Neuron (in vitro differentiated cells): ENCODE data around the gene NPHP4.

Experiments used
- H2AFZ ChIP-seq: one replicate; pipeline ENCODE4 v1.6.1; 2013; ENCODE audit warnings: low read depth, mild to moderate bottlenecking, inconsistent platforms, low read length, moderate library complexity
- H3K27me3 ChIP-seq: one replicate; pipeline ENCODE4 v1.6.1; 2013; ENCODE audit warnings: low read length; ENCODE audit not compliant: insufficient read depth
- H3K36me3 ChIP-seq: one replicate; pipeline ENCODE4 v1.6.1; 2013; ENCODE audit warnings: low read length; ENCODE audit not compliant: insufficient read depth
- H3K4me1 ChIP-seq: one replicate; pipeline ENCODE4 v1.6.1; 2013; ENCODE audit warnings: low read length; ENCODE audit not compliant: insufficient read depth
- H3K4me3 ChIP-seq: 2 replicates; pipeline ENCODE4 v1.5.1; 2013; ENCODE audit warnings: mild to moderate bottlenecking, low read length, moderate library complexity
- H3K9me3 ChIP-seq: one replicate; pipeline ENCODE4 v1.6.1; 2013; ENCODE audit warnings: low read length

Gene NPHP4

GRCh38 chr1:5880630-5881405, 111.4 kb downstream of the NPHP4 start:
- H3K36me3 ChIP-seq = peaks cover 43% of the 10 kb centered on the region
- no peak overlapping the region for H3K4me3 ChIP-seq
- H3K27me3 ChIP-seq = no peaks in the 10 kb centered on the region
- peaks cover 5% of the 10 kb centered on the region for H3K9me3 ChIP-seq
- H3K4me1 ChIP-seq = peaks cover 5% of the 10 kb centered on the region
- H2AFZ ChIP-seq = no peak overlapping the region

DNA sequence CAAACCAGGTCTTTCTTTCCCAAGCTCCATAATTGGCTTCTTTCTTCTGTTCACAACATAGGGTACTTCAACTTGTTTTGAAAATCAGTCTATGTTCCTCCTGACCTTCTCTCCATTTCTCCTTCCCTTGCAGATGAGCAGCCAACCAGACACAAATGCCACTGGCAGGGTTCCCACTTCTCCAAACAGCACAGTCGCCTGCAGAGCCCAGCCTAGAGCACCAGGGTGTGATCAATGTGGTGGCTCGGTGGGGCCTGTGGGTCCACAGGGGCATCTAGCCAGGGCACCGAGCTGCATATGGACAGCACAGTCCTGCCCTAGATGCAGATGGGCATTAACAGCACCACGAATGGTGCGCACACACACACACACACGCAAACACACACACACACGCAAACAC, 112.8 kb downstream of the NPHP4 start:
- H3K4me1 ChIP-seq = peaks cover 5% of the 10 kb centered on the region
- no peak overlapping the region for H2AFZ ChIP-seq
- H3K27me3 ChIP-seq = no peaks in the 10 kb centered on the region
- peaks cover 44% of the 10 kb centered on the region for H3K36me3 ChIP-seq
- no peak overlapping the region for H3K4me3 ChIP-seq
- peaks cover 5% of the 10 kb centered on the region for H3K9me3 ChIP-seq

DNA sequence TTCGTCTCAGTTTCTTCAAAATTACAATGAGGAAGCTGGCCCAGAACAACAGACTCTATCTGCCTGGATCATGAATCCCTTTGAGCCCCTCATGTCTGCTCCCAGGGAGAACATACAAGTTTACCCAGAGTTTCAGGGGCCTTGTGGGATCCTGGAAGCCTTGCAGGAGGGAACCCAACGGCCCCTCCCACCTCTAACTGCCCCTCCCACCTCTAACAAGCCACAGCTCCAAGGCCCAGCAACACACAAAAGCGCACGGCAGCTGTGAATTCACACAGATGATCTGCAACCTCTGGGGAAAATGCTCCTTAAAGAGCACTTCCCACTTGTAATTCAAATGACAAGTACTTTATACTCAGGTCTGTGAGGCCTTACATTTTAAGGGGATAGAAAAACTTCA, 113.3 kb downstream of the NPHP4 start:
- H3K9me3 ChIP-seq = peaks cover 5% of the 10 kb centered on the region
- H3K4me3 ChIP-seq = no peak overlapping the region
- H2AFZ ChIP-seq = no peak overlapping the region
- H3K27me3 ChIP-seq = no peaks in the 10 kb centered on the region
- peaks cover 5% of the 10 kb centered on the region for H3K4me1 ChIP-seq
- peaks cover 47% of the 10 kb centered on the region for H3K36me3 ChIP-seq

DNA sequence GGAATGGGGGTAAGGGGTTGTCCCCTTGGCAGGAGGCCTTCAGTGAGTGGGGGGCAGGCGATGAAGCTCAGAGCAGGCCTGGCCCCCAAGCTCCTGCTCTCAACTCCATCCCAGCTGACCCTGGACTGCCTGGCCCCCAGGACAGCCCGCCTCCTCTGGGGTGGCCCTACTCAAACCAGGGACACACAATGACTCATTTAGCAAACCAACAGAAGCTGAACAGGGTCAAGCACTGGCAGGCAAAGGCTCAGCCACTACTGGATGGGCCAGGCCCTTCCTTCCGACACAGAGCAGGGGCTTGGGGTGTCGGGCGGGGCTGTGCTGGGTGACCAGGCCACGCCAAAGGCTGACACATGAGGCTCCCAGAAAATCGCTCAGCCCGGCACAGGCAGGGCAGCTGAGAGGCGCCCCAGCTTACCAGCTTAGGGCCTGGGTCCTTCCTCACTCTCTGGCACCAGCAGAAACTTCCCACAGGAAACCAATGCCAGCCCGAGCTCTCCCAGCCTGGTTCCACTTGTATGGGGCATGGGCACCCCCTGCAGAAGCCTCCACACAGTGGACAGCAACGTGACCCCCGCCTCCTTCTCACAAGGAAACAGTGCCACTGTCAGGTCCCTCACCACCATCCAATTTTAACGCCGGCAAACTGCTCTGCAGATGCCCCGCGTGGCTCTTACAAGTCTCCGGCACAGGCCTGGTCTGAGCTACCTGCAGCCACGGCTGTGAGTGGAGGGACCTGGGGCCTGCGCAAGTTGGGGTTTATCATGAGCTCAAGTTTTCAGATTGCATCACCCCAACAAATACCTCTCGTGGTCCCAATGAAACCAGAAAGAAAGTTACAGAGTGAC, 114.3 kb downstream of the NPHP4 start:
- H3K36me3 ChIP-seq = peaks cover 46% of the 10 kb centered on the region

DNA sequence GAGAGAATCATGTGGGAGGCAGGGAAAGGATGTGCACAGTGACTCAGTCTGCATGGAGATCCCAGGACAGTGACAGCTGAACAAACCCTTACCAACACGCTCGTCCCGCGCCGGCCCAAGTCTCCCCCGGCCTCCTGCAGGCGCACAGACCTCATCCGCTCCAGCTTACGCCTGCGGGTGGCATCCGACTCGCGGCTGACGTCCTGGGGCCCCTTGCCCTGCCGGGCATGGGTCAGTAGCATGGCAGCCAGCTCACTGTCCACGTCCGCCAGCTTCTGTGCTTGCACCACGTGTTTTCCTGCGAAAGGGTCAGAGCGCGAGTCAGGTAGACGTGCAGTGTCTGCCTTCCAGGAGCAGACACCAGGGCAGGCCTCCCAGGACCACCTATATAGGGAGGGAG, 115.2 kb downstream of the NPHP4 start:
- Histone ChIP-seq H3K4me3 (no peak overlapping the region), H2AFZ (no peak overlapping the region), H3K27me3 (no peaks in the 10 kb centered on the region), H3K36me3 (peaks cover 41% of the 10 kb centered on the region), H3K9me3 (peaks cover 5% of the 10 kb centered on the region), H3K4me1 (peaks cover 5% of the 10 kb centered on the region)

More for the DNA sequence above, 114.3 kb downstream of the NPHP4 start:
- no peak overlapping the region for H2AFZ ChIP-seq
- peaks cover 5% of the 10 kb centered on the region for H3K9me3 ChIP-seq
- H3K4me1 ChIP-seq = peaks cover 5% of the 10 kb centered on the region
- no peaks in the 10 kb centered on the region for H3K27me3 ChIP-seq
- no peak overlapping the region for H3K4me3 ChIP-seq

DNA sequence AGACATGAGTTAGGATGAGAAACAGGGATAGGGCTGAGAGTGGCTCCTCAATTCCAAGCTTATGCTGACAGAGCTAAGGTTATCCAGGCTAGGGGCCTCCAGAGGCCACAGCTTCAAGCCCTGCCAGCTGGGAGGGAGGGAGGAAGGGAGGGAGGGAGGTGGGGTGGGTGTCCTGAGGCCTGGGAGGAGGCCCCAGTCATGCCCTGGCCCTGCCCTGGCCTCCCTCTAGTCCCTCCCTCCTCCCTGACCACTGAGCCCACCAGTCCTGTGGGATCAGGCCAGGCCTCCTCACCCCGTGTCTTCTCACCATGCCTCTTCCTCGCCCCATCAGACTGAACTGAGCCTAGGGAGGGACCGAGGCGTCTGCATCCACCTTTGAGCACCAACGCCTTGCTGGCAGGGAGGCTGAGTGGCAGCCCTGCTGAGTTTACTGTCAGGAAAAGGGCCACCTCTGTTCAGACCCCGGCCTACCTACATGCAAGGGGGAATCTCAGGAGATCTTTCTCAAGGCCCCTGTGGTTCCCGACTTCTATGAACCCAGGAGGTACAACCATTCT, 116.1 kb downstream of the NPHP4 start:
- Histone ChIP-seq H3K27me3 (no peaks in the 10 kb centered on the region), H3K4me3 (no peak overlapping the region), H3K4me1 (peaks cover 5% of the 10 kb centered on the region), H2AFZ (no peak overlapping the region), H3K36me3 (peaks cover 44% of the 10 kb centered on the region), H3K9me3 (peaks cover 5% of the 10 kb centered on the region)

GRCh38 chr1:5875345-5875910, 116.8 kb downstream of the NPHP4 start:
- H3K27me3 ChIP-seq = no peaks in the 10 kb centered on the region
- peaks cover 46% of the 10 kb centered on the region for H3K36me3 ChIP-seq
- peaks cover 5% of the 10 kb centered on the region for H3K4me1 ChIP-seq
- H3K9me3 ChIP-seq = peaks cover 5% of the 10 kb centered on the region
- H3K4me3 ChIP-seq = no peak overlapping the region
- H2AFZ ChIP-seq = no peak overlapping the region

GRCh38 chr1:5874416-5875110, 117.7 kb downstream of the NPHP4 start:
- no peak overlapping the region for H3K4me3 ChIP-seq
- peaks cover 3% of the 10 kb centered on the region for H3K9me3 ChIP-seq
- H3K36me3 ChIP-seq = peaks cover 40% of the 10 kb centered on the region
- peaks cover 5% of the 10 kb centered on the region for H3K4me1 ChIP-seq
- no peaks in the 10 kb centered on the region for H3K27me3 ChIP-seq
- no peak overlapping the region for H2AFZ ChIP-seq

DNA sequence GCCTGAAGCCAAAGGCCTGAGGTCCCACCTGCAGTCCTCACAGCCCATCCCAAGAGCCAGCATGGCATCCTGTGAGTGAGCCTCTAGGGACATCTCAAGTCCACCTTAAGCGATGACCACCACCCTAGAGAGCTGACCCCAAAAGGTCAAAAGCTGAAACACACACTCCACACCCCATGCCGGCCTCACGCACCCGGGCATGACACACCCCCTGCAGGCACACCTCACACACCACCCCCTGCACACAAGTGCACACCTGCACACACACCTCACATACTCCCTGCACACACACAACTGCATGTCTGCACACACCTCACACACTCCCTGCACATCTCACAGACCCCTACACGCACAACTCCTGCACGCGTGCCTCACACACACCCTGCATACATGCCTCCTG, 118.7 kb downstream of the NPHP4 start:
- H3K36me3 ChIP-seq = peaks cover 37% of the 10 kb centered on the region
- H3K4me3 ChIP-seq = no peak overlapping the region
- H3K9me3 ChIP-seq = peaks cover 2% of the 10 kb centered on the region
- no peaks in the 10 kb centered on the region for H3K4me1 ChIP-seq
- H3K27me3 ChIP-seq = no peaks in the 10 kb centered on the region
- H2AFZ ChIP-seq = no peak overlapping the region

- no peak overlapping the region for H2AFZ ChIP-seq
- no peaks in the 10 kb centered on the region for H3K4me1 ChIP-seq
- H3K27me3 ChIP-seq = no peaks in the 10 kb centered on the region
- no peak overlapping the region for H3K4me3 ChIP-seq
- H3K9me3 ChIP-seq = peaks cover 2% of the 10 kb centered on the region
- H3K36me3 ChIP-seq = peaks cover 37% of the 10 kb centered on the region
Measured at GRCh38 chr1:5872886-5873285, 119.3 kb downstream of the NPHP4 start.

DNA sequence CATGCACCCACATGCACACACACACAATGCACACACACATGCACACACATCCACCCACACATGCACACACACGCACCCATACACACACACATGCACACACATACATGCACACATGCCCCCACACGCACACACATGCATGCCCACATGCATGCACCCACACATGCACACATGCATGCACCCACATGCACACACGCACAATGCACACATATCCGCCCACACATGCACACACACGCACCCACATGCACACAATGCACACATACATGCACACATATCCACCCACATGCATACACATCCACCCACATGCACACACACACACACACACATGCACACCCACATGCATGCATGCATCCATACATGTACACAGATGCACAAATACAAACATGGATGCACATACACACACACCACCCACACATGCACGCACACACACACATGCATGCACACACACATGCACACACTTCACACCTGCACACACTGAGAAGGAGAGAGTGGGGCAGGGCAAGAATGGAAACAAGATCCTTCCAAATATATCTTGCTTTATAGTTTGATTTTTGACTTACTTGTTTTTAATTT, 123.2 kb downstream of the NPHP4 start:
- Histone ChIP-seq H2AFZ (no peak overlapping the region), H3K4me3 (no peak overlapping the region), H3K4me1 (no peaks in the 10 kb centered on the region), H3K27me3 (no peaks in the 10 kb centered on the region), H3K9me3 (peaks cover 2% of the 10 kb centered on the region), H3K36me3 (peaks cover 21% of the 10 kb centered on the region)

- Histone ChIP-seq H3K36me3 (peaks cover 24% of the 10 kb centered on the region), H3K9me3 (peaks cover 2% of the 10 kb centered on the region), H3K27me3 (no peaks in the 10 kb centered on the region), H3K4me1 (no peaks in the 10 kb centered on the region), H2AFZ (no peak overlapping the region), H3K4me3 (no peak overlapping the region)
Measured at GRCh38 chr1:5865774-5866173, 126.5 kb downstream of the NPHP4 start.
